Thyroid gland (tissue), 4 donors: ENCODE measurements around the gene INVS. TPM values are rescaled to one million over a fixed set of nuclear protein-coding genes. Genes with fewer than 3 reads are reported as not detected.

Source experiments
- DNase-seq, 2 donors: peaks; one replicate each; pipeline ENCODE4 v3.0.0-alpha.2; 2019
- H3K27ac ChIP-seq, 3 donors: fragments of 200-600 bp; sonication (generic); 1 replicate in 2 of 3; 2 replicates in 1 of 3; pipeline ENCODE4 v1.5.1; 2016 to 2019; ENCODE audit warnings: mild to moderate bottlenecking in 1 of 3, moderate library complexity in 1 of 3
- H3K27me3 ChIP-seq: fragments of 200-600 bp; sonication (generic); one replicate; pipeline ENCODE4 v1.5.1; 2019
- H3K36me3 ChIP-seq, 2 donors: fragments of 200-600 bp; sonication (generic); one replicate each; pipeline ENCODE4 v1.5.1; 2016 to 2019
- H3K4me1 ChIP-seq, 2 donors: fragments of 200-600 bp; sonication (generic); one replicate each; pipeline ENCODE4 v1.5.1; 2017 to 2019
- H3K4me3 ChIP-seq, 3 donors: fragments of 200-600 bp; sonication (generic); replicated peaks in 1 of 3; 1 replicate in 2 of 3; 2 replicates in 1 of 3; pipeline ENCODE4 v1.5.1; 2016; ENCODE audit warnings: mild to moderate bottlenecking in 1 of 3
- H3K9me3 ChIP-seq: fragments of 200-600 bp; sonication (generic); one replicate; pipeline ENCODE4 v1.5.1; 2017
- CTCF ChIP-seq, 6 experiments: fragments of 200-600 bp in 3 of 6; fragments of 450-650 bp in 3 of 6; sonication (generic) in 3 of 6; IDR thresholded peaks; one replicate each; pipeline ENCODE4 v1.5.1; 2016 to 2019; ENCODE audit warnings: antibody characterized with exemption in 6 of 6, mild to moderate bottlenecking in 2 of 6, inconsistent platforms in 1 of 6, moderate library complexity in 1 of 6
- POLR2A ChIP-seq, 2 donors: fragments of 450-650 bp; IDR thresholded peaks; one replicate each; pipeline ENCODE4 v1.6.1; 2017; ENCODE audit warnings: antibody characterized with exemption in 2 of 2, mild to moderate bottlenecking in 2 of 2, moderate library complexity in 1 of 2
- WGBS, 2 donors: methylation state at CpG; one replicate each; pipeline ENCODE4 v1.1.5; 2017; 5-methylcytosine and 5-hydroxymethylcytosine counted together
- intact Hi-C: fragments of 100-400 bp; cut with DNase I; formaldehyde crosslinking; loops from one replicate; pipeline ENCODE4 v1.15.1; 2023
- total RNA-seq, 4 donors: library from RNA; depleted of rRNA; stranded (reverse); fragments of >200 nt; gene quantifications; one replicate each; pipeline ENCODE4 v1.2.3, GENCODE V29; 2016

The INVS gene
- total RNA-seq, 4 donors from 2014 or later, result 37.0 to 56.6 (median 45.6) TPM

GRCh38 chr9:100117316-100117715, 18.3 kb downstream of the INVS start:
- Histone ChIP-seq H3K36me3 (peaks cover 0 to 6% of the 10 kb centered on the region in 2 donors), H3K4me1 (no peaks in the 10 kb centered on the region), H3K9me3 (no peaks in the 10 kb centered on the region), H3K27me3 (no peaks in the 10 kb centered on the region), H3K4me3 (no peak overlapping the region), H3K27ac (no peak overlapping the region)
- TF ChIP-seq CTCF (IDR thresholded peaks at IDR 0.05) (no peak), POLR2A (IDR thresholded peaks at IDR 0.05) (no peak)
- DNase-seq, result no peak
- 97 to 98% methylated on average over 25 of the region's 25 CpGs for WGBS, 2 donors
- intact Hi-C loops, result no loop called here

GRCh38 chr9:100120286-100120685, 21.2 kb downstream of the INVS start:
- intact Hi-C loops, result no loop called here
- Histone ChIP-seq H3K4me1 (no peaks in the 10 kb centered on the region), H3K36me3 (peaks cover 0 to 6% of the 10 kb centered on the region in 2 donors), H3K27ac (no peak overlapping the region), H3K27me3 (no peaks in the 10 kb centered on the region), H3K4me3 (no peak overlapping the region), H3K9me3 (no peaks in the 10 kb centered on the region)
- TF ChIP-seq CTCF (IDR thresholded peaks at IDR 0.05) (no peak), POLR2A (IDR thresholded peaks at IDR 0.05) (no peak)
- no peak for DNase-seq
- WGBS, 2 donors, result 94 to 96% methylated on average over 2 of the region's 2 CpGs

GRCh38 chr9:100125236-100125635, 26.2 kb downstream of the INVS start:
- Histone ChIP-seq H3K4me3 (no peak overlapping the region), H3K36me3 (peaks cover 0 to 6% of the 10 kb centered on the region in 2 donors), H3K27me3 (no peaks in the 10 kb centered on the region), H3K9me3 (no peaks in the 10 kb centered on the region), H3K4me1 (no peaks in the 10 kb centered on the region), H3K27ac (no peak overlapping the region)
- no peak for DNase-seq
- 87 to 91% methylated on average over 2 of the region's 2 CpGs for WGBS, 2 donors
- intact Hi-C loops, result no loop called here
- TF ChIP-seq POLR2A (IDR thresholded peaks at IDR 0.05) (no peak), CTCF (IDR thresholded peaks at IDR 0.05) (no peak)

GRCh38 chr9:100125910-100126309, 26.9 kb downstream of the INVS start:
- H3K36me3 ChIP-seq, result peaks cover 0 to 3% of the 10 kb centered on the region in 2 donors
- H3K4me3 ChIP-seq, result no peak overlapping the region
- TF ChIP-seq CTCF (IDR thresholded peaks at IDR 0.05) (no peak), POLR2A (IDR thresholded peaks at IDR 0.05) (no peak)
- DNase-seq, result no peak
- H3K4me1 ChIP-seq, result no peaks in the 10 kb centered on the region
- 95 to 100% methylated on average over 2 of the region's 2 CpGs for WGBS, 2 donors
- H3K27ac ChIP-seq, result no peak overlapping the region
- H3K9me3 ChIP-seq, result no peaks in the 10 kb centered on the region
- intact Hi-C loops, result no loop called here
- H3K27me3 ChIP-seq, result no peaks in the 10 kb centered on the region

- no peak for TF ChIP-seq CTCF (IDR thresholded peaks at IDR 0.05)
- no peak for TF ChIP-seq POLR2A (IDR thresholded peaks at IDR 0.05)
- H3K4me3 ChIP-seq, result no peak overlapping the region
- no peak for DNase-seq
- no peak overlapping the region for H3K27ac ChIP-seq
- no peaks in the 10 kb centered on the region for H3K36me3 ChIP-seq
- H3K4me1 ChIP-seq, result no peaks in the 10 kb centered on the region
- 93 to 98% methylated on average over 2 of the region's 2 CpGs for WGBS, 2 donors
- intact Hi-C loops, result no loop called here
- H3K27me3 ChIP-seq, result no peaks in the 10 kb centered on the region
- no peaks in the 10 kb centered on the region for H3K9me3 ChIP-seq
Measured at GRCh38 chr9:100126423-100126822, 27.4 kb downstream of the INVS start.
